Fibroblast of upper back skin (primary cell): Measurements from ENCODE around the gene FOXC1.

Experiments used
- DNase-seq: peaks from one replicate; pipeline ENCODE4 v3.0.0-alpha.2; 2013

Gene FOXC1

DNA sequence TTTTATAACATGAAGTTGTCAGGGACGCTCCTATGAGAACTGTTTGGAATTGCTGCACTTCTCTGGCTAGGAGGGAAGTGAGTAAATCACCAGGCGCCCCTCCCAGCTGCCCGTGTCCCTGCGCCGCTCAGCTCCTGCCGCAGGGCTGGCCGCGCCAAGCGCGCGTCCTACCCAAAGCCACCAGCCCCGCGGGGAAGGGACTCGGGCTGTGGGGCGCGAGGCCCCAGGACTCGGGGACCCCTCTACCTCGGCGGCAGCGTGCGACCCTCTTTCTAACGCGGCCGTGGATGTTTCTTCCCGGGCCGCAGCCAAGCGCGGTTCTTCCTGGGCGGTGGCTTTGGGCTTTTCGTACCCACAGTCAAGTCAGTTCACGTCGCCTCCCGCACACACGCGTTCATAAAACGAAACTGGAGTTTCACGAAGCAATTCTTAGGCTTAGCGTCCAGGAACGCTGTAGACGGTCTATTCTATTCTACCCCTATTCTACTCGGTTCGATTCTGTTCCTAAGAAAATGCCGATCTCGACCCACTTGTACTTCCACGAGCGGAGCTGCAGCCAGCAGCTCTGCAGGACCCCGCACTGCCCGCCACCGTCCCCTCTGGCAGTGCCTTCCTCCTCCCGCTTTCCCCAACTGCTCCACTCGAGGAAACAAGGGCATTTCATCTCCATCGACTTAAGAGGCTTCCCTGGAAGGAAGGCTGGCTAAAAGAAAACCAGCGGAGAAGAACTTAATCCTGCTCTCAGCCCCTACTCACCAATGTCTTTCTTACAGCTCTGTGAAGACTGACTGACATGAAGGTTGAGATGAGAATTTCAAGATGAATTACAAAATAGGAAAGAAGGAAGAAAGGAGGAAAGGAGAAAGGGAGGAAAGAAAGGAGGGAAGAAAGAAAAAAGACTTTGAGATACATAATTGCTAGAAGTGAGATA lies 15.4 kb downstream of the FOXC1 start:
- DNase-seq, result no peak

GRCh38 chr6:1625794-1626435 lies 16.2 kb downstream of the FOXC1 start:
- no peak for DNase-seq

- peak; percentile 44 for DNase-seq
Measured at GRCh38 chr6:1626481-1626880, 16.8 kb downstream of the FOXC1 start.

DNA sequence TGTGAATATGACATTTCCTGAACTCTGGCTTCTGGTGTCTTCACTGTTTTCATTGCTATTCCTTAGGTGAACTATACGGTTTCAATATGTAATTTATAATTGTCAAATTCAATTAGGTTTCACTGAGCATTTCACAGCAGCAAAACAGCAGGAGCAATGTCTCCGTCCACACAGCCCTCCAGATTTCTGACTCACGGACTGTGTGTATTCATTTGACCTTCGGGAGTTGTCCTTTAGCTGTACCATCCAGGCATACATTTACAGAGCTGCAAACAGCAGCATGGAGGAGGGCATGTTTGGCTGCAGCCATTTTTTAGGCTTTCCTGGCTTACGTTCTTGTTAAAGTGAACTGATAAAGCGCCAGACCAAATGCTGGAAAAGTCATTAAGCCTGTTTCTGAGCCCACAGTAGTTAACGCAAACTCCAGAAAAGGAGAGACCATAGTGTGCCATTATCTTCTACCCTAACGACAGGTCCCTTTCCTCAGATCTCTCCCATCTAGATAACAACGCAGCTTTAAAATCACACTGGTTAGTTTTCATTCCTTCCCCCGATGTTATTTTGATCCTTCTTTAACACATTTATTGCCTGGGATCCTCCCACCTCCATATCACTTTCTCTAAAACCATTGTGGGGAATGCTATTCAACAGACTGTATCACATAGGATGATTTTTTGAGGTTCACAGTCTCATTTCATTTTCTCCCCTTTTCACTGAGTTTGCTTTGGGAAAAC lies 18.3 kb downstream of the FOXC1 start:
- DNase-seq, result no peak

- no peak for DNase-seq
Measured at GRCh38 chr6:1629316-1629715, 19.6 kb downstream of the FOXC1 start.

- no peak for DNase-seq
Measured at GRCh38 chr6:1630212-1630770, 20.6 kb downstream of the FOXC1 start.

DNA sequence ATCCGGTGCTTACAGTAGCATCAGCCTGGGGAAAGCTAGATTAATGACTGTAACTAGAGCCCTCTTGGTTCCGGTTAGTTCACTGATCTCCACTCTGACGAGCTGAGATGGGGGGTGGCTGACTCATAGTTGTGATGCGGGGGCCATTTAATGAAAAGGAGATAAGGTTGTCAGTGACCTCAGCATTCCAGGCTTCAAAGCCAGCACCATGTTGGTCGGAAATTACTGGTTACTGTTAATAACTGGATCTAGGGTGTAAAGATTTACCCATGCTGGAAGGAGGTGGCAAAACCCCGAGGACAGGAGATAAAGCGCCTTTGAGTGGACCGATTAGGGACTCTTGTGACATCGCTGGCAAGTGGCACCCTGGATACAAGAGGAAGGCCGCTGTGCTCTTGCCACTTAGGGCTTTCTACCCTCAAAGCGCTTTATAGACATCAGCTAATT lies 21.1 kb downstream of the FOXC1 start:
- DNase-seq, result no peak

GRCh38 chr6:1631251-1631650 lies 21.5 kb downstream of the FOXC1 start:
- DNase-seq, result no peak

- no peak for DNase-seq
Measured at GRCh38 chr6:1633366-1634021, 23.8 kb downstream of the FOXC1 start.

GRCh38 chr6:1634081-1634480 lies 24.4 kb downstream of the FOXC1 start:
- DNase-seq, result no peak

DNA sequence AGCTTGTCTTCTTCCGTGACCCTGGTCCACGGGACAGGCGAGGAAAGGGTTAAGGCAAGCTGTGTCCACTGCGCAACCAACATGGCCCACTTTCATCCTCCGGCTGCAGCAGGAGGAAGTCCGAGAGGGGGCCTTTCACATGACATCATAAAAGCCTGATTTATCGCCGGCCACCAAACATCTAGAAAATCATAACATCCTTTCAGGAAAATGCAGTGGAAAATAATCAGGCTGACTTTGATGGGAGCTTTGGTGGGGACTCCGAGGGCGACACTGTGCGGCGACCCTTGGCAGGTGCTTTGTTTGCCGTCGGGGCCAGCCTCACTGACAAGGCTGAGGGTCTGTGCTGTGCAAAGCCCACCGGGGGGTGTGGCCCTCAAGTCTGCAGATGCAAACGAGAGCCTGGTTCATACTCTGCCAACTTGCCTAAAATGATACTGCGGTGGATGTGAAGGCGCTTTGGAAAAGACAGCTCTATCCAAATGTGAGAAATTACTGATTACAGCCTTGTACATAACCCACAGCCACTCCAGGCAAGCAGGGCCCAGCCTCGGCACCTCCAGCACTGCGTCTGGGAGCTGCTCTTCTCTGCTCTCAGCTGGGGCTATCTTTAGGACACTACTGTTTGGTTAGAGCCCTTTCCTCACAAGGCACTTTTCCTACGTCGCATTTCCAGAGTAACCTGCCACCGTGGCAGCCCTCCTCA lies 25.7 kb downstream of the FOXC1 start:
- DNase-seq, result no peak

- DNase-seq, result no peak
Measured at GRCh38 chr6:1636272-1636825, 26.6 kb downstream of the FOXC1 start.

GRCh38 chr6:1636971-1637871 lies 27.5 kb downstream of the FOXC1 start:
- DNase-seq, result no peak

DNA sequence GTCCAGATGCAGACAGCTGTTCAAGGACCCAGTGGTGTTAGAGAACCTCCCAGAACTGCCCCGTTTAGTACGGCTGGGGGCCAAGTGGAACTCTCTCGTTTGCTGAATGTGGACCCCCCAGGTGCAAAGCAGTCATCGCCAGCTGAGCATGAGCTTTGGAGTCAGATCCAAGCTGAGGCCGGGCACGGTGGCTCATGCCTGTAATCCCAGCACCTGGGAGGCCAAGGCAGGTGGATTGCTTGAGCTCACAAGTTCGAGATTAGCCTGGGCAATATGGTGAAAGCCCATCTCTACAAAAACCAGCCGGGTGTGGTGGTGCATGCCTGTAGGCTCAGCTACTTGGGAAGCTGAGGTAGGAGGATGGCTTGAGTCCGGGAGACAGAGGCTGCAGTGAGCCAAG lies 29.7 kb downstream of the FOXC1 start:
- DNase-seq, result no peak

DNA sequence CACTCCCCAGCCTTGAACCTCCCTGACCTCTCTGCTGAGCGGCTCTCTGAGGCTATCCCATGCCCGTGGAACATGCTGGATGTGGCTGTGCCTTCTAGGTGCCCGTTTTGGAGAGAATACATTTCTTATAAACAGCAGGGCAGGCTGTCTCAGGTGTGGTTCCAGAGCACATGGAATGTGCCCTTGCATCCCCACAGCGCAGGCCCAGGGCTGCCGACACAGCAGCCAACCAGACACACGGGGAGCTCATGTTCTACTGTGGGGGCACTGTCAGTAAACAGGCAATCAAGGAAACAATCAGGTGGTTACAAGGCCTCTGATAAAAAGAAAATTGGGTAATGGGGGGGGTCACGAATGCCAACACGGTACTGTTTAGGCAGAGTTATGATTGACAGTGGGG lies 30.8 kb downstream of the FOXC1 start:
- no peak for DNase-seq

DNA sequence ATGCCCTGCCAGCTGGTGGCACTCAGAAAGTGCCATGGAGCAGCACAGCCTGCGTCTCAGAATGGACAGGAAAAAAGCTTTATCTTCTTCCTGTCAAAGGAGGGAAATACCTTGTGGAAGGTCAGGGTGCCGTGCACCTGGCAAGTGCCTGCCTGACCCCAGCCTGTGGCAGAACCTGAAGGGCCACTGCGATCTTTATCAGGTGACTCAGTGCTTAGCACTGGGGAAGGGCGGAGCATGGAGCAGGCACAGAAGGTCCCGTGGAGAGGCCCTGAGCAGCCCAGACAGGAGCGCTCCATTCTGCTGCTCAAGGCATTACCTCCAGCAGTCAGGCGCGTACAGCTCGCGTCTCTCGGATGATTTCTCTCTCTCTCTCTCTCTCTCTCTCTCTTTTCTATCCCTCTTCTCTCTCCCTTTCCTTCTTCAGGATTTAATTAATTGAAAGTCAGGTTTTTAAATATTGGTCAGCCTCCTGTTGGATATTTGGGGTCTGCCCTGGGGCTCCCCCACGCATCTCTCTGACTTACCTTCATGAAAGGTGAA lies 31.7 kb downstream of the FOXC1 start:
- no peak for DNase-seq

DNA sequence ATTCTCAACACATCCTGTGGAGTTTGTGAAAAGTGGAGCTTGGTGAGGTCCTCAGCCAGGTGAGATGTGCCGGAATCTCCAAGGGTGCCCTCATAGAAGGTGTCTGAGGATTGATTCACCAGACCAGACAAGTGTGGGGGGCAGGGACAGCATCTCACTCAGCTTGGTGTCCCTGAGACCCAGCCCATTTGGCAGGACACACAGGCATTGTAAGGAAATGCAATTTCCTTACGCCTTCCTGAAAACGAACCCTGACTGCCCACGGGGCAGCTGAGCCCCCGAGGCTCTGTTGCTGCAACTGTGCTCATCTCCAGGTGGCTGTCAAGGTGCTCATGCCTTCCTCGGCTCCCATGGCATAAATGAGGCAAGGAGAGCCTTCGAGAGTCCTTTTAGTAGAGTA lies 33.4 kb downstream of the FOXC1 start:
- DNase-seq, result no peak

- DNase-seq, result no peak
Measured at GRCh38 chr6:1643830-1644445, 34.2 kb downstream of the FOXC1 start.

- DNase-seq, result no peak
Measured at GRCh38 chr6:1644516-1645060, 34.9 kb downstream of the FOXC1 start.
